Activated CD4-positive, alpha-beta T cell treated with anti-CD3 and anti-CD28 coated beads, Interleukin-2, amount 10 ng/mL, durations not matched to agents 7 days and 5 days (primary cell): ENCODE results near the gene ATRN. TPM values are rescaled to one million over a fixed set of nuclear protein-coding genes. Genes with fewer than 3 reads are reported as not detected.

ENCODE experiments used
- CTCF ChIA-PET: fragments of 350-600 bp; sonication (Branson Sonifier 250); formaldehyde crosslinking; loops from one replicate; lab custom pipeline; 2021; ENCODE audit warnings: antibody characterized with exemption; lab: Charles Lee
- POLR2A ChIA-PET: fragments of 350-600 bp; sonication (Branson Sonifier 250); formaldehyde crosslinking; loops from one replicate; lab custom pipeline; 2021; ENCODE audit warnings: antibody characterized with exemption; lab: Charles Lee
- DNase-seq: peaks from one replicate; pipeline ENCODE4 v3.0.0-alpha.2; 2020
- H3K27ac Mint-ChIP-seq: one replicate; pipeline ENCODE4 v1.8.0; 2021; ENCODE audit warnings: mild to moderate bottlenecking, moderate library complexity, mixed read lengths
- H3K27me3 Mint-ChIP-seq: one replicate; pipeline ENCODE4 v1.8.0; 2021; ENCODE audit warnings: mixed read lengths
- H3K36me3 Mint-ChIP-seq: one replicate; pipeline ENCODE4 v1.8.0; 2021; ENCODE audit warnings: low read depth, mixed read lengths
- H3K4me1 Mint-ChIP-seq: one replicate; pipeline ENCODE4 v1.8.0; 2021; ENCODE audit warnings: mixed read lengths
- H3K4me3 Mint-ChIP-seq: one replicate; pipeline ENCODE4 v1.8.0; 2021; ENCODE audit warnings: mild to moderate bottlenecking, moderate library complexity, mixed read lengths
- H3K9me3 Mint-ChIP-seq: one replicate; pipeline ENCODE4 v1.8.0; 2021; ENCODE audit warnings: mixed read lengths
- total RNA-seq, 2 experiments: library from RNA; stranded (reverse); gene quantifications; one replicate each; pipeline ENCODE4 v1.2.3, GENCODE V29; 2021

ATRN gene
- total RNA-seq, 2 experiments from 2014 or later = 7.8 TPM

GRCh38 chr20:3673221-3674070 is 202.6 kb downstream of the ATRN start:
- Mint-ChIP-seq H3K9me3 (no peaks in the 10 kb centered on the region), H3K4me3 (no peak overlapping the region), H3K36me3 (no peaks in the 10 kb centered on the region), H3K27ac (no peak overlapping the region), H3K27me3 (peaks cover 58% of the 10 kb centered on the region), H3K4me1 (peaks cover 6% of the 10 kb centered on the region)
- DNase-seq = no peak
- POLR2A ChIA-PET = no interaction called here
- CTCF ChIA-PET = interaction anchor here (1.3 to 1.4 kb wide), 2 partner anchors 11 to 37 kb away, joined by 4 to 6 read pairs; no protein-coding TSS in a partner anchor

GRCh38 chr20:3674447-3674846 is 203.6 kb downstream of the ATRN start:
- Mint-ChIP-seq H3K9me3 (no peaks in the 10 kb centered on the region), H3K4me3 (no peak overlapping the region), H3K27ac (no peak overlapping the region), H3K27me3 (peaks cover 60% of the 10 kb centered on the region), H3K36me3 (no peaks in the 10 kb centered on the region), H3K4me1 (peaks cover 6% of the 10 kb centered on the region)
- CTCF ChIA-PET = interaction anchor here (0.5 to 1.1 kb wide), 3 partner anchors 31 to 73 kb away, joined by 3 to 6 read pairs (median 4); no protein-coding TSS in a partner anchor
- DNase-seq = no peak
- POLR2A ChIA-PET = no interaction called here

- Mint-ChIP-seq H3K4me3 (no peak overlapping the region), H3K36me3 (no peaks in the 10 kb centered on the region), H3K27me3 (peaks cover 56% of the 10 kb centered on the region), H3K27ac (no peak overlapping the region), H3K4me1 (peaks cover 6% of the 10 kb centered on the region), H3K9me3 (no peaks in the 10 kb centered on the region)
- CTCF ChIA-PET = interaction anchor here (0.9 to 2.4 kb wide), 8 partner anchors 11 to 74 kb away, joined by 3 to 10 read pairs (median 4); no protein-coding TSS in a partner anchor
- no peak for DNase-seq
- POLR2A ChIA-PET = no interaction called here
Measured at GRCh38 chr20:3674995-3675900, 204.4 kb downstream of the ATRN start.

- H3K4me1 Mint-ChIP-seq = peaks cover 6% of the 10 kb centered on the region
- H3K27ac Mint-ChIP-seq = no peak overlapping the region
- no peak for DNase-seq
- peaks cover 56% of the 10 kb centered on the region for H3K27me3 Mint-ChIP-seq
- ChIA-PET CTCF (interaction anchor here (1.0 to 2.4 kb wide), 6 partner anchors 12 to 90 kb away, joined by 3 to 10 read pairs (median 5); partner anchors contain the start of gene ADISSP), POLR2A (no interaction called here)
- no peaks in the 10 kb centered on the region for H3K36me3 Mint-ChIP-seq
- H3K4me3 Mint-ChIP-seq = no peak overlapping the region
- no peaks in the 10 kb centered on the region for H3K9me3 Mint-ChIP-seq
Measured at GRCh38 chr20:3677733-3678132, 206.9 kb downstream of the ATRN start.

GRCh38 chr20:3678198-3678597 is 207.4 kb downstream of the ATRN start:
- Mint-ChIP-seq H3K36me3 (no peaks in the 10 kb centered on the region), H3K4me1 (peaks cover 3% of the 10 kb centered on the region), H3K9me3 (no peaks in the 10 kb centered on the region), H3K27me3 (peaks cover 55% of the 10 kb centered on the region), H3K4me3 (no peak overlapping the region), H3K27ac (no peak overlapping the region)
- CTCF ChIA-PET = interaction anchor here (1.0 to 2.2 kb wide), 3 partner anchors 12 to 26 kb away, joined by 3 to 6 read pairs (median 4); no protein-coding TSS in a partner anchor
- POLR2A ChIA-PET = no interaction called here
- DNase-seq = no peak

GRCh38 chr20:3678856-3679720 is 208.3 kb downstream of the ATRN start:
- POLR2A ChIA-PET = no interaction called here

GRCh38 chr20:3679749-3680700 is 209.2 kb downstream of the ATRN start:
- Mint-ChIP-seq H3K27me3 (peaks cover 58% of the 10 kb centered on the region), H3K36me3 (no peaks in the 10 kb centered on the region), H3K27ac (no peak overlapping the region), H3K4me1 (peaks cover 3% of the 10 kb centered on the region), H3K9me3 (no peaks in the 10 kb centered on the region), H3K4me3 (no peak overlapping the region)
- ChIA-PET POLR2A (no interaction called here), CTCF (interaction anchor here (0.6 to 1.7 kb wide), 3 partner anchors 15 to 205 kb away, joined by 3 read pairs; no protein-coding TSS in a partner anchor)
- no peak for DNase-seq

More at GRCh38 chr20:3678856-3679720, 208.3 kb downstream of the ATRN start:
- no peak overlapping the region for H3K27ac Mint-ChIP-seq
- H3K4me1 Mint-ChIP-seq = peaks cover 3% of the 10 kb centered on the region
- CTCF ChIA-PET = interaction anchor here (0.6 to 2.2 kb wide), 4 partner anchors 13 to 204 kb away, joined by 3 to 6 read pairs (median 3); no protein-coding TSS in a partner anchor
- peaks cover 60% of the 10 kb centered on the region for H3K27me3 Mint-ChIP-seq
- H3K4me3 Mint-ChIP-seq = no peak overlapping the region
- no peaks in the 10 kb centered on the region for H3K9me3 Mint-ChIP-seq
- H3K36me3 Mint-ChIP-seq = no peaks in the 10 kb centered on the region
- no peak for DNase-seq

GRCh38 chr20:3680701-3681351 is 210.0 kb downstream of the ATRN start:
- Mint-ChIP-seq H3K27me3 (peaks cover 55% of the 10 kb centered on the region), H3K36me3 (no peaks in the 10 kb centered on the region), H3K4me1 (peaks cover 3% of the 10 kb centered on the region), H3K27ac (no peak overlapping the region), H3K4me3 (no peak overlapping the region), H3K9me3 (no peaks in the 10 kb centered on the region)
- ChIA-PET CTCF (interaction anchor here (1.2 to 1.7 kb wide), 2 partner anchors 15 to 27 kb away, joined by 3 read pairs; no protein-coding TSS in a partner anchor), POLR2A (no interaction called here)
- no peak for DNase-seq

- Mint-ChIP-seq H3K9me3 (no peaks in the 10 kb centered on the region), H3K4me1 (peaks cover 3% of the 10 kb centered on the region), H3K36me3 (no peaks in the 10 kb centered on the region), H3K27ac (no peak overlapping the region), H3K27me3 (peaks cover 59% of the 10 kb centered on the region), H3K4me3 (no peak overlapping the region)
- ChIA-PET CTCF (interaction anchor here (1.2 to 1.7 kb wide), 2 partner anchors 14 to 26 kb away, joined by 3 read pairs; no protein-coding TSS in a partner anchor), POLR2A (no interaction called here)
- no peak for DNase-seq
Measured at GRCh38 chr20:3681352-3681930, 210.6 kb downstream of the ATRN start.

- Mint-ChIP-seq H3K27me3 (peaks cover 57% of the 10 kb centered on the region), H3K4me3 (no peak within 1 kb of the TSS), H3K4me1 (no peaks in the 10 kb centered on the region), H3K27ac (no peak within 1 kb of the TSS), H3K36me3 (no peaks in the 10 kb centered on the region), H3K9me3 (no peaks in the 10 kb centered on the region)
- DNase-seq = no peak
- ChIA-PET CTCF (interaction anchor here (1.4 kb wide), 1 partner anchor 26 kb away, joined by 4 read pairs; no protein-coding TSS in a partner anchor), POLR2A (no interaction called here)
Measured at GRCh38 chr20:3681931-3682781, 211.3 kb downstream of the ATRN start, which contains the start of gene ADAM33. TSS of gene ADAM33 (minus strand) at chr20:3682010. CDS start at chr20:3682004, 6 bp downstream.
